HG03571 (cell line): ENCODE results near the gene CBX4.

Source experiments
- ATAC-seq: cut with Tn5 transposase; IDR thresholded peaks from one replicate; pipeline ENCODE4 v1.9.1; 2021; ENCODE audit not compliant: unreplicated experiment

Gene CBX4

DNA sequence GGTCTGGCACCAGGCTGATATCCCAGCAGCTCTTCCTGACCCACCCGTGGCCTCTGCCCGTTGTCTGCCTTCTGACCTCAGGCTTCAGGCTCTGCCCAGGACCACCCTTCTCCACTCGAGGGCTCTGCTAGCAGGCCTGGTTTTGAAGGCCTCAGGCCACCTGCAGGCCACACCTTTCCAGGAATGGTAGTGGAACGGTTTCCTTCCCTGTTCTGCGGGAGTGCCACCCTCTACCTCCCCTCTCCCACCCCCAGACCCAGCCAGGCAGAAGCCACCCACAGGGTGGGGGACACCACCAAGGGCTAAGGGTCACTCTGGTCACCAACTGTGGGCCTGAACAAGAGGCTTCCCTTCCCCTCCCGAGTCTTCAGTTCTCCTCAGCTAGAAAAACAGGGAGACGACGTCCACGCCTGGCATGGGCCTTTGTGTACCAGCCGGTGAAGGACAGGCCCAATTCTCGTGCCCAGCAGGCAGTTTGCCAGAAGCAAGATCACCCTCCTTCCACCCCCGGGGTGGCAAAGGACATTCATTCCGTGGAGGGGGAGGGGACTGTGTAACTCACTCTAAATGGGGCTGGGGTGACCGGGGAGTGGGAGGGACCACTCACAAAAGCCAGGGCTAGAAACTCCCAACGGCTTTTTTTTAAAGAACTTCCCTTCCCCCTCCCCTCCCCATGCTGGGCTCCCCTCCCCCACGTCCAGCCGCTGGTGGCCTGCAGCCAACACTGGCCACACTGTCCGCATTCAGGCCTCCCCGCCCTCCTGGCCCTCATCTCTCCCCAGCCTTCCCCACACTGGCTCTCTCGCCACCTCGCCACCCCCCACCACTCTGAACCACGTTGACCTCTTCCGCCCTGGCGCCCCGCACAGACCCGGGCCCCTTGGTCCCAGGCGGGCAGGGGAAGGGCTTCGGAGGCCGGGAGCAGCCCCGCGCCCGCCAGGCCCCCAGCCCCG is 7.7 kb downstream of the CBX4 start:
- ATAC-seq, result no peak

DNA sequence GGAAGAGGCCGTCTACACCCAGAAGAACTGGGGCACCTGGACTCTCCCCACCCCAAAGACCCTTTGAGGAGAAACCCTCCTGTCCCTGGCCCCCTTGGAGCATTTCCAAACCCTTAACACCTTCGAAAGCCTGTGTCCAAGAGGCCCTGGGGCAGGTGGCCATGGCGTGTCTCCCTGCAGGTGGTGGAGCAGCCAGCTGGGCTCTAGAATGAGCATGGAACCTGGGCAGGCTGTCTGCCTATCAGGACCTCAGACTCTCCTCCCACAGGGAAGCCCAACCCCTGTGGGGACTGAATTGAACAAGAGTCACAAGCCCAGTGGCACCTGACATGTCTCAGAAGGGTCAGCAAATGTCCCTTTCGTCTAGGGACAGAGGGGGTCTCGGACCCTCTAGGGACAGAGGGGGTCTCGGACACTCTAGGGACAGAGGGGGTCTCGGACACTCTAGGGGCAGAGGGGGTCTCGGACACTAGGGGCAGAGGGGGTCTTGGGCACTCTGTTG is 8.4 kb downstream of the CBX4 start:
- ATAC-seq, result no peak

DNA sequence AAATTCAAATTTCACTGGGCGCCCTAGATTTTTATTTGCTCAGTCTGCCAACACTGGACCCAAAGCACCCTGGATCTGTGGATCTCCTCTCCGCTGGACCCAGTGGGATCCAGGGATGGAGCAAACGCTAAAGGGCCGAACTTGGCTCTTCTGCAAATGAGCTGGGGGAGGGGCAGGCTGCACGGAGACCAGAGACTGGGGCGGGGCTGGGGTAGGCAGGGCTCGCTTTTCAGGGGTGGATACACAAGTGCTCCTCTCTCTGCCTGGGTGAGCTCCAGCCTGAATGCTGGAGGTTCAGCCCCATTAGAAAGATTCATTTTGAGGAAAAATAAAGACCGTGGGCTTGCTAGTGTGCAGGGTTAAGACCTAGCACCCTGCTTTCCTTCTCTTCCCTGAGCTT is 8.9 kb downstream of the CBX4 start:
- no peak for ATAC-seq

DNA sequence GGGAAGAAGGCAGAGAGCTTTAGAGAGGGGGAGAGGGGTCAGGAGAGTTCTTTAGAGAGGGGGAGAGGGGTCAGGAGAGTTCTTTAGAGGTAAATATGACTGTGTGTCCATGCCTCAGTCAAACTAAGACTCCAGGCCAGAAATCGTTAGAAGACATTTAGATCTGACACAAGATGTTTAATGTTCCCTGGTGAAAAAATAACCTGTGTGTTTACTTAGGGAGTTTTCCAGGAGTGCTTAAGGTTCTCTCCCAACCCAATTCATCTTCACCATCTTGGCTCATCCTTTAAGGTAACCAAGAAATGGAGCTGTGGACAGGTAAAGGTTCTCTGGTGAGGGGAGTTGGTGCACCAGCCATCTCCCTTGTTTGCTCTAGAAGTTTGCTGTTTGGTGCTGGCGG is 9.8 kb downstream of the CBX4 start:
- ATAC-seq, result no peak

DNA sequence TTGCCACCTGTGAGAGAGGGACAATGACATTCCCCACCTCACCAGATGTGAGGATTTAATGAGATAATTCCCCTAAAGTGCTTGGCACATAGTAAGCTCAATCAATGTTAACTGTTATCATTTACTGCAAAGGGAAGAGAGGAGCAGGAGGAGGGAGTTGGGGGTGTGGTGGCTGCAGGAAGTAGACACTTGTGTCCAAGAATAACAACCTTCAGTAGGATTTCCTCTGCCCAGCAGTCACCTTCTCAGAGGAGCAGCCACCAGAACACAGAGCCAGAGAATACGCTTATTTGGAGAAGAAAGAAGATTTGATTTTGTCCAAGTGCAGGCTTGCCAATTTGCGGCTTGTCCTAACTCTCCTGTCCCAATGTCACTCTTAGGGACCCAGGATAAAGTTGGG is 10.2 kb downstream of the CBX4 start:
- no peak for ATAC-seq

DNA sequence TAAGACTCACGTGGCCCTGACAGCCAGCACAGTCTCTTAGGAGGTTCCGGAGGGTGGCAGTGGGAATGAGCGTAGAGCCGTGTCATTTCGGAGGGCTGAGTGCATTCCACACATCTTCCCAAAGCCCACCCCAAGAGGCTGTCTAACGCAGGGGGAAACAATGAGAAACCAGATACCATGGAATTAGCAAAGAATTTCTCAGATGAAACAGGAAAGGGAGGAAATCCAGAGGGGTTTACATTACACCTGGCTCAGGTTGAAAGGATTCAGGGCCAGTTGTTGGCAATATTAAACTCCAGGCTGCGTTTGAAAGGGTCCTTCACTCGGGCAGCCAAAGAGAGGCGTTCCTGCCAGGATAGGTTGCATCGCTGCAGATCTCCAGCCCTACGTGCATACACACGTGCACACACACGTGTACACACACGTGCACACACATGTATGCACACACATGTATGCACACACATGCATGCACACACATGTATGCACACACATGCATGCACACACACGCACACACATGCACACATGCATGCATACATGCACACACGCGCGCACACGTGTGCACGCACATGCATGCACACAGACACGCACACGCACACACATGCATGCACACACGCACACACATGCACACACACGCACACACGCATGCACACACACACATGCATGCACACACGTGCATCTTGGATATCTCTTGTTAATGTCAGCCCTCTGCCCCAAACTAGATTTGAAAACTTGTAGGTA is 12.2 kb downstream of the CBX4 start:
- no peak for ATAC-seq

DNA sequence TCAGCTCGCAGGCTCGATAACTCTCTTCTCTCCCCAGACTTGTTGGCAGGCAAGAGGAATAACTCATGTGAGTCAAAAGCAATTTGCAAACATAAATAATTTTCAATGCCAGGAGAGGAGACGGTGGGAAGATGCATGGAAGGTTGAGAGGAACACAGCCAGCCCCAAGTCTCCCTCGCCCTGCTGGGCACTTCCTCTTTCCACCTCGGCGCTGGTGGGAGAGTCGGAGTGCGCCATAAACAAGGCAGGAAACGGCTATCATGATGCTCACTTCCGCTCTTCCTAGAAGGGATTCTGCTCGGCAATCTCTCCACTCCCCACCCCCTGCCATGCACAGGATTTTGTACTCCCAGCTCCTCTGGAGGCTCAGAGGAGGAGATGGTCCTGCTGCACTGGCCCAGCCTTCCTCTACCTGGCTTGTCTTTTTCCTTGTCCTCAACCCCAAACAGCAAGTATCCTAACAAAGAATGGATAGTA is 13.0 kb downstream of the CBX4 start:
- no peak for ATAC-seq

DNA sequence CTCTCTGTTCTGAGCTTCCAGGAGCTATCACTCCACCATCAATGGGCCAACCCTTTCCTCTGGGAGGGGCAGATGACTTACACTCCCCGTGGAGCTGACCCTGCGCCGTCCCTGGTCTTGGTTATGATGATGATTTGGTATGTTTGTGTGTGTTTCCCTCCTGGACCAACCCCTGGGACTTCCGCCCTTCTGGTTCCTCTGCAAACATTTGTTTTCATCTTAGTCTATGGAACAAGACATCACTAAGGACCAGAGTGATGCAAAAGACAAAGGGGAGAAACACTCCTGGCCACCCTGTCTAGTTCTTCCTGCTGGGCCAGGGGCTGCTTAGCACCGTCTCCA is 13.7 kb downstream of the CBX4 start:
- ATAC-seq, result no peak

DNA sequence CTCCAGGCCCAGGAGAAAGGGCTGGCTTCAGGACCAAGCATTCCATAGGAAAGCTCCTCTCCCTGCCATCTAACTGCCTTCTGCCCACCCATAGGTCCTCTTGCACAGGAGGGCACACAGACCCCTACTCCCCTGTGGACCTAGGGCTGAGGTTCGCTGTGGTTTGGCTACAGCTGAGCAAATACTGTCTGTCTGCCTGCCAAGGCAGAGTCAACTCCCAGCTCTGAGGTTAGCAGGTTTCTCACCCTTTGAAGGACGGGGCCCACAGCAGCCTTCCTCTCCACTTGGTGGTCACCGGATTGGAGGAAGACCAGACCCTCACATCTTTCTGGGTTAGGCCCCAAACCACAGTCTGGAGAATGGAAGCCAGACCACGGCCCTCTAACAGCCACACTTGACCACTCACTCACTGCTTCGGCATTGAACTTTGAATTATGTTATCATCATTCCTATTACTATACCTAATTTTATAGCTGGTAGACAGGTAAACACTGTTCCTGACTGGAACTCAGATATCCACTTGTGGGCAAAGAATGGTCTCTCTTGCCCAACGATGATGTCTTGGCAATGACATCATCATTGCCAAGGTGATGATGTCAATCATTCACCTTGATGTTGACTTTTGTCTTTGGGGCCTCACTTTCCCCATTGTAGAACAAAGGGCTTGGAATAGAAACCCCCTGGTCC is 14.2 kb downstream of the CBX4 start:
- no peak for ATAC-seq

DNA sequence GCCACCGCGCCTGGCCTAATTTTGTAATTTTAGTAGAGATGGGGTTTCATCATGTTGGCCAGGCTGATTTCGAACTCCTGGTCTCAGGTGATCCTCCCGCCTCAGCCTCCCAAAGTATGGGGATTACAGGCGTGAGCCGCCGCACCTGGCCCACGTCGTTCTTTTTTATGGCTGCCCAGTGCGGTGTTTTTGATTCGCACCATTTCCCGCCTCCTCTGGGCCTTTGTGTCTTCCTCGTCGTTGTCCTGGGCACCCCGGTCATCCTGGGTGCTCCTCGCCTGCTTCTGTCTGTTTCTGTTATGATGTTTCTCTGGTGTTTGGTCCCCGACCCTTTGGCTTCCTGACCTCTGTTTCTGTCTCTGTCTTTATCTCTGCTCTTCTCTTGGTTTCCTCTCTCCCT is 15.0 kb downstream of the CBX4 start:
- no peak for ATAC-seq

DNA sequence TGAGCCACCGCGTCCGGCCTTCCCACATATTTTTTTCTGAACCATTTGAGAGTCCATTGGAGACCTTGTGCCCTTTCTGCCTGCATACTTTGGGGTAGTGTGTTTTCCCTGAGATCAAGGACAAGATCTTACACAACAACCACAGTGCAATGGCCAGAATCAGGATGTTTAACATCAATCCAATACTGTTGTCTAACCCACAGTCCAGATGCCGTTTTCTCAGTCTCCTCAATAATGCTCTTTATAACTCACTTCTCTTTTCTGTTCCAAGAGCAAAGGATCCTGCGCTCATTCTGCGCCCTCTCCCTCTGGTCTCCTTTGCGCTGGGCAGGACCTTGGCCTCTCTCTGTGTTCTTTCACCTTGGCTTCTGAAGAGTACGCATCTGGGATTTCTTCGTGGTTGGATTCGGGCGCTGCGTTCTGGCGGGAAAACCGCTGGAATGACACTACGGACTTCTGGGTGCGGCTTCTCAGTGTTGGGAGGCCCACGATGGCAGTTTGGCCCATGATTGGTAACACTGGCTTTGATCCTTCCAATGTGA is 16.6 kb downstream of the CBX4 start:
- no peak for ATAC-seq

DNA sequence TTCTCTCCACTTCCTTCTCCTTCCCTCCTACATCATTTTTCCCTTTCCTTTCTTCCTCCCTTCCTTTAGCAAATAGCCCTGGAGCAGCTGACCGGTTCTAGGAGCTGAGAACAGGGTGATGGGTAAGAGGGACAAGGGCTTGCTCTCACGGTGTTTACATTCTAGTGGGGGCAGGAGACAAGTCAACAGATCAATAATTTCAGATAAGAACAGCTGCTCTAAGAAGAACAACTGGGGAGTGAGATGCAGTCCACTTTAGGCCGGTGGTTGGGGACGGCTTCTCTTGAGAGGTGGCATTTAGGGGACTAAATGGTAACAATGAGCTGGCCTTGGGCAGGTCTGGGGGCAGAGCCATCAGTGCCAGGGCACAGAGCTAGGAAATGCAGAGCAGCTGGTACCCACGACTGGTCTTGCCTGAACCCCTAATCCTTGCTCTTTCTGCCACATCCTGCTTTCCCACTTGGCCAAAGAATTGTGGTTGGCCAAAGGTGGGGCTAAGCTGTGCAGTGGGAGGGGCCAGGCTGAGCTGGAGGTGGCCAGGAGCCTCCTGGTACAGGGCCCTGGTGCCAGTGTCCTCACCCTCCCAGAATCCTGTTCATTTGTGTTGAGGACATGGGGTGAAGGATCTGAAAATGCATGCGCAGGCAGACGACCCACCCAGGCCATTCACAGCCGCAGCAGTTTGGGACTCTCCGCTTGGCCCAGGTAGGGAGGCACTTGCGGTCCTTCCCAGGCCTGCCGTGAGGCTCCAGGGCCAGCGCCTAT is 17.7 kb downstream of the CBX4 start:
- no peak for ATAC-seq

DNA sequence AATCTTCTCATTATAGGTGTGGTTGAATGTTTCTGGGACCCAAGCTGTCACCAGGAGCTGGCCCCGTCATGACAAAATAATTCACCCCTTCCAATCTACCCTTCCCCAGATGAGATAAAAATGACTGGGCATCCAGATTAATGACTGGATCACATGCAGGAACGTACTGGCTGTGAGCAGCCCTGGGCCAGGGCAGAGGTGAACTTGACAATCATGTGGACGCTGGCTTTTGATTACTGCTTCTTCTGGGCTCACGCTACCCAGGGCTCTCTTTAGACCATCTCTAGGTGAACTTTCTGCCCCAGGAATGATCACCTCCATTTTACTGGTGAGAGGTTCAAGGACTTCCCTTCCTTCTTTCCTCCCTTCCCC is 18.3 kb downstream of the CBX4 start:
- ATAC-seq, result no peak

DNA sequence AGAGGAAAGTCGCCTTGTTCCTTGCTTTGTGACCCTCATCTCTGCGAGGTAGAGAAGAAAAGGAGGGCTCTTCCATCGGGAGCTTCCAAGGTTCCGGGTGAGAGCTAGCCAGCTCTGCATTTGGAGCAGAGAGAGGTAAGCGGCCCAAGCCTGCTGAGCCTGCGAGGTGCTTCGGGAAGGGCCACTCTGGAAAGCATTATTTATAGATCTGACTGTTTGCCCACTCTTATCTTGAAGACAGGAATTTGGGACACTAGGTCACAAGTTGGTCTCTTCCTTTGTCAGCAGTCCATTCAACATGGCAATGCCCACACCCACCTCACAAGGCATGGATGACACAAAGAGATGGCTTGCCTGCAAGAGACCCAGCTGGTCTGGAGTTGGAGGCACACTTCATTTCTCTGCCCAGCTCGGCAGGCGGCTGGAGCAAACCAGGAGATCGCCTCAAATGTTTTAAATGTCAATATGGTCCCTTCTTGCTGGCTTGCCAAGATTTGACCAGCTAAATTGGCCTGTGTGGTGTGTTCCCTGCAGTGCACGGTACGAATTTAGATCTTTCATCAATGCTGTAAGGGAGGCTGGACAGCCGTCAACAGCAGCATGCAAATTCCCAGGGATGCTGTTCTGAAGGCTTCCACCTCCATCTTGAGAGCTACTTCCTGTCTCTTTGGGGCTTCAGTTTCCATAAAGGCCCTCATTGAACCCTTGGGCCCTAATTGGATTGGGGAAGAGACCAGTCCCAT is 19.5 kb downstream of the CBX4 start:
- no peak for ATAC-seq

DNA sequence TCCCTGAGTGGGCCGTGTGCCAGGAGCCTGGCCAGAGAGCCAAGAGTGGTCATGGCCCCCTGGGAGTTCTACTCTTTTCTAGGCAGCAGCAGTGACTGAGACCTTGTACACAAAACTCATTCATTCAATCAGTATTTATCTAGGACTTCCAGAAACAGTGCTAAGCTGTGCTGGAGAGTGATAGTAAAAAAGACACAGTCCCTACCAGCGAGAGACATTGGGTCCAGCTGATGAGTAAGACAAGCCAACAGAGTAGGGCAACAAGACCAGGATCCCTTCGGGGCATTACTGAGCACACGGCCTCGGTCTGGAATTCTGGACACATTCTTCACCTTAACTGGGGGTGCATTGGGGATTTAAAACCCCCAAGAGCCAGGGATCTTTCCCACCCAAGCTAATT is 20.2 kb downstream of the CBX4 start:
- no peak for ATAC-seq

DNA sequence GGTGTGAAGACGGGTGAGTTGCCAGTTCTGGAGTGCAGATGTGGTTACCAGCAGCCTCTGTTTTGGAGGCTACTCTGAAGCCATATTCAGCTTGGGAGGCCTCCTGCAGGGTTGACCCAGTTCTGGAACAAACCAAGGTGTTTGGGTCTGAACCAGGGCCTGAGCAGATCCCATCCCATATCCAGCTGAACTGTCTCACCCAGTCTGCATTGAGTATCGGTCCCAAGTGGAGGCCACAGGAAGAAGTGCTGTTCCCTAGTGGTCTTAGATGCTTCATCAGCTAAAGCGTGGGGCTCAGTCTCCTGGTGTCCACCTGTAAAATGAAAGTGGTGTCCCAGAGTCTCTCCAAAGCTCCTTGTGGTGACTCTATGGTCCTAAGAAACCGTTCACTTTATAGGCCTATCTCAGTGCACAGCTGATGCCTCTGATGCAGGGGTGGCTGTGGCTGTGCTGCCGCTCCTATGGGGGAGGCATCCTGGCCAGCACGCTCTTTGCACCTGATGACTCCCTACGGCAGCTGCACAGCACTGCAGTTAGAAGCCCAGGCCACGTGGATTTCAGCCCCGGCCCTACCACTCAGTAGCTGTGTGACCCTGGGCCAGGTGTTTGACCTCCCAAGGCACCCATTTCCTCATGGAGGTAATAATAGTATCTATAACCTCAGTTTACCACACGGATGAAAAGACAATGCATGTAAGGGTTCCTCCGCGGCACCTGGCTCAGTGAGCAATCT is 21.0 kb downstream of the CBX4 start:
- no peak for ATAC-seq

DNA sequence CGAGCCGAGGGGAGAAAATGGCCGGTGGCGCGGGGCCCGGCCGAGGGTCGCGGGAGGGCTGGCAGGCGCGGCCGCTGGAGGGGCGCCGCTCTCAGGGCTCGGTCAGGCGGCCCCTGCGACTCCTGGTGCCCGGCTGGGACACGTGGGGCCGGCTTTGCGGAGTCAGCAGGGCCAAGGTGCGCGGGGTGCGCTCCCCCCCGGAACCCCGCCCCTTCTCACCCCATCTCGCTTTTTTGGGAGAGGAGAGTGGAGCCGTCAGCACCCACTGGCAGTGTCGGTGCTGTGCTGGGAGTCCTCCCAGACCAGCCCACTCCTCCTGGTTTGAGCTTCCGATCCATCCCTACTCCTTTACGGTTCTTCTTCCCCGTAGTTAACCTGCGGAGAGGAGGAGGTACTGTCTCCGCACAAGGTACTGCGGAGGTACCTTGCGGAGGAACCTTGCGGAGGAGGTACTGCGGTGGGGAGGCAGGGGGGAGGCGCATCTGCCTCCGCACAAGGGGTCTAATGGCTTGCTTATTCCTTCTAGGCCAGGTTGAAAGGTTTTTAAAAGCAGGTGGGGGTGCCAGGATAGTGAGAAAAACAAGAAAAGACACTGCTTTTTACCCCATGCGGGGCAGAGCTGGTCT is 23.3 kb downstream of the CBX4 start:
- ATAC-seq, result no peak

DNA sequence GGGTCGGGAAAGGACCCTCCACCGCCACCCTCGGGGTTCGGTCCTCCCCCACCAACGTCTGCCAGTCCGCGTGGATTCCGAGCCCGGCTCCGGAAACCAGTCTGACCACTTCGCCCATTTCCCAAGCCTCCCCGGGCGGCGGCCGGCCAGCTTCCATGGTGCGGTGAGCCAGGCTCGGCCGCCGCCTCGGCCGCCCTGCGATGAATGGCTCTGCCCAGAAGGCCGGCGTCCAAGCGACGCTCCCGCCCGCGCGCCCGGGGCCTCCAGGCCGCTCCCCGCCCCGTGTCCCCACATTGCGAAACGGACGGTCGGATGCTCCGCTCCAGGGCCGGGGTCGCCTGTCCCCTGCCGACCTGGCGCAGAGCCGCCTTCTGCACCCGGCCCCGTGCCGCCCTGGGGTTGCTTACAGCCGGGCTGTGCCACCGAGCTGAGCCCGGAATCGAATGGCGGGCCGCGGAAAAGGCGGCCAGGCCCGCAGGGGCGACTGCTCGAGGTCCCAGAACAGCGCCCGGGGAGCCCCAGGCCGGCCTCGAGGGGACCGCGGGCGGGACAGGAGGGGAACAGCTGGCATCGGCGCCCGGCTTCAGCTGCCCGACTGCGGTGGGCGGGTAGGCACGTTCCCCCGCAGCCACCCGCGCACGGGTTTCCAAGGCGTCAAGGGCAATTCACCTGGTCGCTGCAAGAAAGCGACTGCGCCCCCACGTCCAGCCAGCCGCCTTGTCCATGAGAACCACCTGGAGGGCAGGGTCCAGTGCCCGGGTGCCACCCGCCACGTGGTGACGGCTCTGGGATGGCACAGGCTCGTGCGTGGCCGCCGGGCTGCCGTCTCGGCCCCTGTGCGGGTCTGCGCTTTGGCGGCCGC is 24.0 kb downstream of the CBX4 start:
- no peak for ATAC-seq
